HG03565 (cell line): ENCODE measurements around the gene PCK1.

Experiments used
- ATAC-seq: cut with Tn5 transposase; IDR thresholded peaks from one replicate; pipeline ENCODE4 v1.9.1; 2021; ENCODE audit warnings: mild to moderate bottlenecking, moderate library complexity; ENCODE audit not compliant: unreplicated experiment

The PCK1 gene

DNA sequence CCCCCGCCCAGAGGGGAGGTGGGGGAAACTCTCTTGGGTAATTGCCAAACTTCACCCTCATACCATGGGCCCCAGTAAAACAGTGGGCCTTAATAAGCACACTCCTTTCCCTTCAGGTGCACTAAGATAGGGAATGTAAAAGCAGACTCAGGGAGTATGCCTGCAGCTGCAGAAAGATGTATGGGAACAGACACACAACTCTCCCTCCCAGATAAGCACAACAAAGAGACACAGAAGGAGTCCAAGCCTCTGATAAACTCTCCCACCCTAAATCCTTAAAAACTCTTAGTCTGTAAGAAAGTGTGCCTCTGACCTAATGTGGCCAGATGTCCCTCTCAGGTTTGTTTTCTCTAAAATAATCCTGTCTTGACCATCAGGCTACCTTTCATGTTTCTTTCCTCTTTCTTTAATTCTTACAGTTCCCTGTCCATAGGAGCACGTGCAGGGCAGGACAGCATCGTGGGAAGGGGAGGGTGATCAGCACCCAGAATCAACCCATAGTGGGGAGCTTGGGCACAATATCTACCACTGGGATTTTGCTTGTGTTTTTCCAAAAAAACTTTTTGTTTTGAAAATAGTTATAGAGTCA, 24.7 kb upstream of the PCK1 start:
- ATAC-seq = no peak

DNA sequence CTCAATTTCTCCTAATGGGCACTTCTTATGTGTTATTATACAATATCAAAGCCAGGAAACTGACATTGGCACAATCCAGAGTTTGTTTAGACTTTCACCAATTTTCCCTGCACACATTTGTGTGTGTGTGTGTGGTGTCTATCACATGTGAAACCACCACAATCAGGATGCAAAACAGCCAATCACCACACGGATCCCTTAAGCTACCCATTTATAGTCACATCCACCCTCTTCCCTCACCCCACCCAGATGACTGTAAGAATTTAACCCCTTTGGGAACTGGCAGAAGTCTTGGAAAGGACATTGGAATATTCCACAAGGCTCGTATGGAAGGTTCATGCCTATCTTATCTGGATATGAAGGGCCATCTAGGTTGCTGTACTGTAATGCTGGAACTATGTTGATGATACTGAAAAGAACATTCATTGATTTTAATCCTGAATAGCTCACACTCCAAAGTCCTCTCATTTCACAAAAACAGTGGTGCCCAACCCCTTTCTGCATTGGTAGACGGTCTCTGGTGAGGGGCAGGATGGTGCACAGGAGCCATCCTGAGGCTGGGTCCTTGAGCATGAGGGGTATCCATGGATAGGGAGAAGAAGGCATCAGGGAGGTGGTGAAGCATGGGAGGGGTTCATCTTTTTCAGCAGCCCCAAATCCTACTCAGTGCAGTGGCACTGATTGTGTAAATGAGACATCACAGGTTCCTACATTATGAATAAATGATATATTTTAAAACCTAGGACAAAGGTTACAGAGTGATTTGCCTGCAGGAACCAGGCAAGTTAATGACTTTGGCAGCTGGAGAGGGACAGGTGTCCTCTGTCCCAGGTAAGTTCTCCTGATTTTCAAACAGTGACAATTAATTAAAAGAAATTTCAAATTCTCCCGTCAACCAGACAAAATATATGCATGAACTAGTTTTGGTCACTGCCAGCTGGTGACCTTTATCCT, 23.9 kb upstream of the PCK1 start:
- ATAC-seq = no peak

DNA sequence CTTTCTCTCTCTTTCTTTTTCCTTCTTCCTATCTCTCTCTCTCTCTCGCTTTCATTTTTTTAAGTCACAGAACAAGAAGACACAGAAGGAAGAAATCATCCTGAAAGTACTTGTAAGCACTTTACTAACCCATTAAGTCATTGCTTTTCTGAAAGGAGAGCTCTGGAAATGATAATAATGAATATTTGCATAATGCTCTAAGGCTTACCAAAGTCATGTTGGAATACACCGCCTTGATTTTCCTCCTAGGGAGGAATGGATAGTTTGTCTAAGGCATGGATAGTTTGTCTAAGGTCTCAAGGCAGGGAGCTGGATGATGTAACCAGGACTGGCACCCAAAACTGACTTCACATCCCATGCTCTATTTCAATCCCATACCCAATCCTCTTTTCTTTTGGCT, 23.1 kb upstream of the PCK1 start:
- ATAC-seq = no peak

GRCh38 chr20:57539889-57540288, 21.0 kb upstream of the PCK1 start:
- ATAC-seq = no peak

DNA sequence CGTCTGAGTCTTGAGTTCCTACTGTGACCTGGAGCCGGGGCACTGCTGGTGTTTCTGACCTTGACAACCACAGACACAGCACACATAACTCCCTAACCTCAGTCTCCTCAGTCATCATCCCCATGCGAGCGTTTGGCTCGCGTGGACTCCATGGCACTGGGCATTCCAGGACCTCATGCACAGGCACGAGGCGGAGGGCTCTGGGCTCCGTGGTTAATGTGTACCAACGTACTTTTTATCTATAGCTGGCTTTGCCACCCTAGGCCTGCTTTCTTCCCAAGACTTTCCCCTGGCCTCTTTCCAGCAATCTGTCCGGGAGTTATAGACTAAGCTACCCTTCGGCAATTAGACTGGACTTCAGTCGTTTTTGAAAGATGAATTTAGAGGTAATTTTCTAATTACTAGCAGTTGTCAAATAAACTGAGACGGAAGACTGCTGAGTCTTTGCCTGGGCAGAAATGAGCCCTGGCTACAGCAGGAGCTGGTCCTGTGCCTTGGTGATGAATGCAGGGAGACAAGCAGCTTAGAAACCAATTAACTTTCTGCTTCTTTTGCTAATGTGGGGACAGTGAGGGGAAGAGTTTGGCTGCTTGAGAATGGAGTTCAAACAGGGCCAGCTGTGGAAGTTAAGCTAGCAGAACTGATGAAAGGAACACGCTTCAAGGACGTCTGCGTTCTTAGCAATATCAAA, 19.9 kb upstream of the PCK1 start:
- no peak for ATAC-seq

DNA sequence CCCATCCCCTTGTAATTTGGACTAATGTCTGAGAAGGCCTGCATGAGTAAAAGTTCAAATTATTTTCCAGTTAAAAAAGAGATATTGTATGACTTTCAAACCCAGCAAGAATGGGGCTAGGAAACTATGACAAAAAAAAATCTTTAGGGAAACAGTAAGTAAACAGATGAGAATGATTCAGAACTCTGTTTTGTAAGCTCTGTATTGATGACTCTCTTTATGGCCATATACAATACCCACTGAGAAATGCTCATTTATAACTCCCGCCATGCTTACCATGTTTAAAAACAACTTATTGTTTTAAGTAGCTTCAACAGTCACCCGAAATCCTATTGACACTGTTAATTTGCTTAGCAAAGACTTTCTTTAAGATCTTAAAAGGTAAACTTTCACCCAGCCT, 17.2 kb upstream of the PCK1 start:
- no peak for ATAC-seq

- ATAC-seq = no peak
Observed at GRCh38 chr20:57544838-57545564, 15.9 kb upstream of the PCK1 start.

DNA sequence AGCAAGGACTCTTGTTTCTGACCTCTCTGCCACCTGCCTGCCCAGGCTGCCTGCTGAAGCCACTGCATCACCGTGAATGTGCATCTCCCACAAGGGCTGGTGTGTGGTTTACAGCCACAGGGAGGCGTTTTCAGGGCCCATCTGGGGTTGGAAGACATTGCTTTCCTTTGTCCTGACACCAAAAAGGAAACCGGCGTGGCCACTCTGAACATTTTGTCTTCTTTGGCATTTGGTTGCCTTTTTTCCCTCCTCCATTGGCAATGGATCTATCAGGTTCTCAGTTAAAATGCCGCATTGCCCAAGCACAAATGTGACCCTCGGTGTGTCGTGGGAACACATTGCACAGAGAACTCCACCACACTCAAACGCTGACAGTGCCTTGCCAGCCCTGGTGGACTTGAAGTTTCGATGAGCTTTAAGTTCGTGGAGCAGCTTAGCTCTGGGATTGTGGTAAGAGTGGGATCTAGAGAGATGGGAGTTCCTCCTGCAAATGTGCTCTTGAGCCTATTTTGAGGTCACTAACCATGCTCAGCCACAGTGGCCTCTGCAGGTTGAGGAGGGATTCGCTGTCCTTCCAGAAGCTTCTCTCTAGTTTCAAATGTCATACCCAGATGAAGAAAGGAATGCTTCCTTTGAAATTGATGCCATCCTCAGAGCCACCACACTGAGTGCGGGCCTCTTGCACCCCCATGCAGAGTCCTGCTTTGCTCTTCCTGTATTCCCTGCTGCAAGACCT, 14.8 kb upstream of the PCK1 start:
- ATAC-seq = no peak

- no peak for ATAC-seq
Observed at GRCh38 chr20:57546956-57547649, 13.8 kb upstream of the PCK1 start.

DNA sequence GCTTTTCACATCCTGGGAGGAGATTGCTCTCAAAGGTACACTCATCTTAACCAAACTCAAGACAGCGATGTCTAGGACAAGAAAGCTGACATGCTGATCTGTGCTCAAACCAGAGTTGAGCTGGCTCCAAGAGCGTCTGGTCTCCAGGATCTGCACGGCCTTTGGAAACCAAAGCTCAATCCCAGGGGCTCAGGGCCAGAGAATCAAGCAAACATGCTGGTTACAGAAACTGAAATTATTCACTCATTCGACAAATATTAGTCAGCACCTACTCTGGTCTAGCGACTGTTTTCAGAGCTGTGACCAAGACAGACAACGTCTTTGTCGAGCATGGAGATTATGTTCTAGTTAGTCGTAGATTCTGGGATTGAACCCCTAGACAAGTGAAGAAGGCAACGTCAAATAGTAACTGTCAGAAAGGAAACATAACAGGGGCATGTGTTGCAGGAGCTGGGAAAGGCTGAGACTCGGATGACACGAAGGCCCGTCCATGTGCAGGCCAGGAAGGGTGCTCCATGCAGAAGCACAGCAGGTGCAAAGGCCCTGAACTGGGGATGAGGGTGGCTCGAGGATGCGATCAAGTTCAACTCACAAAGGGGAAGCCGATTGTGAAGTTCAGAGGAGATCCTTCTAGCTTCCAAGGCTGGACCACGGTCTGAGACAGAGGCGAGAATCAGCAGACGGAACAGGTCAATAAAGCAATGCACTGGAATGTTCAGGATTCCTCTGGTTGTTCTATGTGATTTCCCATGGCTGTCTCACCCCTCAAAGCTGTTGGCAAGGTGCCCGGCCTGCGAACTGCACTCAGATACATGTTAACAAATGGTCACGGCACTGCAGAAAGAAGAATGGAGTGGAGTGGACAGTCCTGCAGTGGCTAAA, 12.5 kb upstream of the PCK1 start:
- no peak for ATAC-seq

DNA sequence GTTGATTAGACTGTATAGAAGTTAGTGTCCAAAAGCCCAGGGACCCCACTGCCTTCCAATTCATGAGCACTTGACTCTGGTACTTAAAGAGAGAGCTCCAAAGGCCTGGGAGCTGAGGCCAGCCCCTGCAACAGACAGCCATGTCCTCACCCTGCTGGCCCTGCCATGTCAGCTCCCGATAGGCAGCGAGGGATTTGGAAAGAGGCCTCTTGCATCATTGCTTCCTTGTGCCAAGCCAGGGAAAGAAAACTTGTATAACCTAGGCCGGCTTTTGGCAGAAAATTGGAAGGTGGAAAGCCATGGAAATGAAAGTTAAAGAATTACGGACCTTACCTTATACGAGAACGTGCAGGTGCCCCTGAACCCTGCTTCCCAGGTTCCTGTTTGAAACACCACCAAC, 8.4 kb upstream of the PCK1 start:
- ATAC-seq = no peak

DNA sequence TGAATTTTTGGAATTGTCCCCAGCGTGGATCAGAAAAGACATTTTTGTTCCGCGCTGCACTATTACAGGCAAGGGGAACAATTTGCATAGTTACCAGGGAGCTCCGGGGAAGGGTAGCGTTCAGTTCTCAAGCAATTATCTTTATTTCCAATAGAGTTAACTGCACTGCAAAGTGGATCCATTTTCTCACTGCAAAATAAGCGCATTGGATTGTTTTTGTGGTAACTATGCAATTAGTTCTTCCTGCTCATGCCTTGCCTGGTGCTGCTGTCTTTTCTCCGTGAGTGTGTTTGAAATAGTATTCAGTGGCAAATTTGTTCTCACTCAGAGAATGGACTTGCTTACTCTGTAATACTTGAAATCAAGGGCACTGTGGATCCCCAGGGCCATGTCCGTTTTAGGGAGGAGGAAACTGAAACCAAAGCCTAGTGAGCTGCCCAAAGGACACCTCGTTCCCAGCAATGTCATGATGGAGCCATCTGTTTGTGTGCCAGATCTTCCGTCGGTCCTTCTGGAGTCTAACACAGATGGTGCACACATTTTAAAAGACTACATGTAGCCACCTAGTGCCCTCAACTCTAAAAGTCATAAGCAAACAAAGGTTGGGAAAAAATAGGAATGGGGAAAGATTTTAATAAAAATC, 7.4 kb upstream of the PCK1 start:
- no peak for ATAC-seq

- no peak for ATAC-seq
Observed at GRCh38 chr20:57555457-57556184, 5.3 kb upstream of the PCK1 start.

DNA sequence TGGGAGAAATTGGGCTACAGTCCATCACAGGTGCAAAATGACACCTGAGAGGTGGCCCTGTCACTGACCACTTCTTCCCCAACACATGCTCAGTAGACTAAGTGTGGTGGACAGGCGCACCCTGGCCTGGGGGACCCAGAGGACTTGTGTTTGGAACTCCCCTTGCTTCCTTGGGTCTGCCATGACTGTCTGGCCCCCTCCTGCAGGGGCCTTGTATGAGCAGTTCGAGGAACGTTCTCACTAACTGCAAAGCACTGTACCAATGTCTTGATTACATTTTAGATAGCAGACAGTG, 4.0 kb upstream of the PCK1 start:
- ATAC-seq = no peak

- ATAC-seq = no peak
Observed at GRCh38 chr20:57557926-57558613, 2.8 kb upstream of the PCK1 start.

DNA sequence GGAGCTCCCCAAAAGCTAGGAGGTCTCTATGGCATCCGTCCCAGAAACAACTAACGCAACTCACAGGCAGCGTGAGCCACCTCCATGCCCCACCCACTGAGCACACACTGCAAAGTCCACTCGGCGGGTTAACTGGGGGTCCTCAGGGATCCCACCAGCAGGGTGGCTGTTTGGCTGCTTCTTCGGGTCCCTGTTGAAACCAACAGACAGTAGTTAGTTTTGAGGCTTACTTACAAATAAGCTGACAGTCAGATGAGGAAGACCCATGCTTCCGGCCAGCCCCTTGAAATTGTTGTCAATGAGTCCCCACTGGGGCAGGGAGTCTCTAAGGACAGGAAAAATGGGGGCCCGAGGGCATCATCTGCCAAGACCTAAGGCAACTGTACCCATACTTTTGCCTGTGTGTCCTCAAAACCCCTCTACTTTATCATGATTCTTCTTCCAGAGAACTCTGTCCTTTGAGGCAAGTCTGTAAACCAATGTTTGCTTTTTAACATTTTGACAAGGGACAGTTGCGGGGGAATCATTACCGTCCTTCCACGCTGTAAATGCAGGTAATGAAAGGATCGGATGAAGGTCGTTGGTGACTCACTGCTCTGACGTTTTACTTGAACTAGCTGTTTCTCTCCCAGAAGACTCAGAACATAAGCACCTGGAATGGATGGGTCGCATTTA, 2.2 kb upstream of the PCK1 start:
- no peak for ATAC-seq

DNA sequence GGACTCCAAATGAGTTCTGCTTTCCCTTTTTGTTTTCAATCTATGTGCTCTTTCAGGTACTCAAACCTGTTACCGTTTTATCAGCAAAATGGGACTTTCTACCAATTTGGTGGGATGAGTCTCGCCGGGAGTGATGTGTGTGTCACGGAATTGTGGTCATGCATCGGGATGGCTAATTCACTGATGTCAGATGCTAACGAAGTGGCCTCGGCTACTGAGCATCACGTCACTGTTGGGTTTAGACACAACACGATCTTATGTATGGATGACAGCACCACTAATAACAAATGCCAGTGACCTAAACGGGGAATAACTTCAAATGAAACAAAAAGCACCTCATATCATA, 1.6 kb upstream of the PCK1 start:
- no peak for ATAC-seq
